ENCODE results near the gene IL2RA.

The IL2RA gene

DNA sequence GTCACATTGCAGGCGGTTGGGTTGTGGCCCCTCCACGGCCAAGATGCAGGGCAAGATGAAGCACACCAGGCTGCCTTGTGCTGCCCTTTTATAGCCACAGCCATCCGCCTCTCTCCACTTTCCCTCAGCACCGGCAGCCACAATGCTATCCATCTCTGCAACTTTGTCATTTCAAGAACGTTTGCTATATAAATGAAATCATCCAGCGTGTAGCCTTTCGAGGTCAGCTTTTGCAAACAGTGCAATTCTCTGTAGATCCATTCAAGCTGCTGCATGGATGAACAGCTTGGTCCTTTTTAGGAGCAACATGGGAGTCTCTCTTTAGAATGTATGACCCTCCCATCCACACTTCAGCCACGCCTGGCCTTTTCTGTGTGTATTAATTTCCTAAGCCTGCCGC lies 78.4 kb downstream of the IL2RA start:
- no peak for ATAC-seq

GRCh38 chr10:5981529-5981928 lies 80.6 kb downstream of the IL2RA start:
- no peak for ATAC-seq
- TF ChIP-seq PPARA (CRISPR knock-in tag; IDR thresholded peaks at IDR 0.05; ENCODE audit: borderline replicate concordance) (no peak), ZNF8 (CRISPR knock-in tag; IDR thresholded peaks at IDR 0.05) (no peak), ZNF565 (CRISPR knock-in tag; conservative IDR thresholded peaks at IDR 0.05; ENCODE audit: low read depth) (no peak), PATZ1 (CRISPR knock-in tag; IDR thresholded peaks at IDR 0.05; ENCODE audit: borderline replicate concordance) (no peak), ZFP30 (CRISPR knock-in tag; IDR thresholded peaks at IDR 0.05) (no peak), ZFP3 (CRISPR knock-in tag; IDR thresholded peaks at IDR 0.05) (no peak), ARNTL (CRISPR knock-in tag; IDR thresholded peaks at IDR 0.05; ENCODE audit: borderline replicate concordance, low read depth) (no peak), BACH2 (CRISPR knock-in tag; IDR thresholded peaks at IDR 0.05; ENCODE audit: borderline replicate concordance) (no peak), ESRRG (CRISPR knock-in tag; IDR thresholded peaks at IDR 0.05) (no peak), CSRNP3 (CRISPR knock-in tag; IDR thresholded peaks at IDR 0.05) (no peak), ZNF70 (CRISPR knock-in tag; IDR thresholded peaks at IDR 0.05) (no peak), SNAI2 (CRISPR knock-in tag; IDR thresholded peaks at IDR 0.05) (no peak), ISL1 (CRISPR knock-in tag; IDR thresholded peaks at IDR 0.05) (no peak), CSDC2 (CRISPR knock-in tag; IDR thresholded peaks at IDR 0.05) (no peak)
- TF ChIP-seq, protein P1, sequence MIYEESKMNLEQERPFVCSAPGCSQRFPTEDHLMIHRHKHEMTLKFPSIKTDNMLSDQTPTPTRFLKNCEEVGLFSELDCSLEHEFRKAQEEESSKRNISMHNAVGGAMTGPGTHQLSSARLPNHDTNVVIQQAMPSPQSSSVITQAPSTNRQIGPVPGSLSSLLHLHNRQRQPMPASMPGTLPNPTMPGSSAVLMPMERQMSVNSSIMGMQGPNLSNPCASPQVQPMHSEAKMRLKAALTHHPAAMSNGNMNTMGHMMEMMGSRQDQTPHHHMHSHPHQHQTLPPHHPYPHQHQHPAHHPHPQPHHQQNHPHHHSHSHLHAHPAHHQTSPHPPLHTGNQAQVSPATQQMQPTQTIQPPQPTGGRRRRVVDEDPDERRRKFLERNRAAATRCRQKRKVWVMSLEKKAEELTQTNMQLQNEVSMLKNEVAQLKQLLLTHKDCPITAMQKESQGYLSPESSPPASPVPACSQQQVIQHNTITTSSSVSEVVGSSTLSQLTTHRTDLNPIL (CRISPR knock-in tag; IDR thresholded peaks at IDR 0.05; ENCODE audit: low read depth) = no peak

More for the DNA sequence above, 78.4 kb downstream of the IL2RA start:
- TF ChIP-seq CSRNP3 (CRISPR knock-in tag; IDR thresholded peaks at IDR 0.05) (no peak), ZNF8 (CRISPR knock-in tag; IDR thresholded peaks at IDR 0.05) (no peak), RARB (CRISPR knock-in tag; IDR thresholded peaks at IDR 0.05) (no peak), ZNF70 (CRISPR knock-in tag; IDR thresholded peaks at IDR 0.05) (no peak), CSDC2 (CRISPR knock-in tag; IDR thresholded peaks at IDR 0.05) (no peak), TCF4 (CRISPR knock-in tag; IDR thresholded peaks at IDR 0.05; ENCODE audit: borderline replicate concordance) (no peak)

DNA sequence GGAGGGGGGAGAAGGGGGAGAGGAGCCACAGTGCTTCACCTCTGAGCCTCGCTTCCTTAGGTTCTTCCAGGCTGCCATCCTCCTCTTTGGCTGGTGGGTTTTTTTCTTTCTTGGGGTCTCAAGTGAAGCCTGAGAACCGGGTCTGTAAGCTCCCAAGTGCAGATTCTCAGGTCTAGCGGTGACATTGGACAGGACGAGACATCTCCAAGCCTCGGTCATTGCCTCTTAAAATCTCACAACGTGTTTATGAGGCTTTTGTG lies 84.0 kb downstream of the IL2RA start:
- TF ChIP-seq ARNTL (CRISPR knock-in tag; IDR thresholded peaks at IDR 0.05; ENCODE audit: borderline replicate concordance, low read depth) = no peak
- no peak for TF ChIP-seq CSRNP3 (CRISPR knock-in tag; IDR thresholded peaks at IDR 0.05)
- TF ChIP-seq ZNF565 (CRISPR knock-in tag; conservative IDR thresholded peaks at IDR 0.05; ENCODE audit: low read depth) = no peak
- no peak for TF ChIP-seq ZC3H10 (CRISPR knock-in tag; IDR thresholded peaks at IDR 0.05)
- no peak for TF ChIP-seq ZNF8 (CRISPR knock-in tag; IDR thresholded peaks at IDR 0.05)
- TF ChIP-seq, protein P1 (CRISPR knock-in tag; IDR thresholded peaks at IDR 0.05; ENCODE audit: low read depth) = no peak
- no peak for TF ChIP-seq CSDC2 (CRISPR knock-in tag; IDR thresholded peaks at IDR 0.05)
- TF ChIP-seq ESRRG (CRISPR knock-in tag; IDR thresholded peaks at IDR 0.05) = no peak
- TF ChIP-seq GLIS3 (CRISPR knock-in tag; IDR thresholded peaks at IDR 0.05) = no peak
- TF ChIP-seq OSR1 (CRISPR knock-in tag; IDR thresholded peaks at IDR 0.05) = no peak
- no peak for TF ChIP-seq TCF4 (CRISPR knock-in tag; IDR thresholded peaks at IDR 0.05; ENCODE audit: borderline replicate concordance)
- no peak for TF ChIP-seq ZNF70 (CRISPR knock-in tag; IDR thresholded peaks at IDR 0.05)
- no peak for TF ChIP-seq ZFP3 (CRISPR knock-in tag; IDR thresholded peaks at IDR 0.05)
- TF ChIP-seq ZFP30 (CRISPR knock-in tag; IDR thresholded peaks at IDR 0.05) = no peak
- no peak for TF ChIP-seq TOX (CRISPR knock-in tag; IDR thresholded peaks at IDR 0.05; ENCODE audit: borderline replicate concordance)
- TF ChIP-seq POU6F1 (CRISPR knock-in tag; IDR thresholded peaks at IDR 0.05; ENCODE audit: borderline replicate concordance, low read depth) = no peak
- TF ChIP-seq ISL1 (CRISPR knock-in tag; IDR thresholded peaks at IDR 0.05) = no peak
- no peak for TF ChIP-seq SNAI2 (CRISPR knock-in tag; IDR thresholded peaks at IDR 0.05)
- no peak for TF ChIP-seq PATZ1 (CRISPR knock-in tag; IDR thresholded peaks at IDR 0.05; ENCODE audit: borderline replicate concordance)
- TF ChIP-seq PPARA (CRISPR knock-in tag; IDR thresholded peaks at IDR 0.05; ENCODE audit: borderline replicate concordance) = no peak

More for the DNA sequence above, 84.0 kb downstream of the IL2RA start:
- no peak for ATAC-seq

All from SK-N-SH treated with all-trans-retinoic acid at 6 μM for 48 hours (cell line).